HCT116 (cell line): ENCODE data around the gene ZNF784. TPM values are rescaled to one million over a fixed set of nuclear protein-coding genes. Genes with fewer than 3 reads are reported as not detected.

ENCODE experiments used
- ATAC-seq: fragments of 200-7000 bp; cut with Tn5 transposase; 2 replicates; pipeline ENCODE4 v1.9.1; 2020; ENCODE audit warnings: mild to moderate bottlenecking, moderate library complexity
- BruUV-seq: library from RNA; stranded (reverse); fragments of 400-500 nt; replicated peaks from 2 replicates; lab custom pipeline; 2021; lab: Mats Ljungman, UMichigan
- CTCF ChIA-PET: fragments of 300-600 bp; sonication (Branson Sonifier 250); formaldehyde crosslinking; loops from one replicate; lab custom pipeline; 2021; ENCODE audit warnings: antibody characterized with exemption; lab: Charles Lee
- POLR2A ChIA-PET: fragments of 300-600, 350-600 bp; sonication (Branson Sonifier 250); formaldehyde crosslinking; loops from one replicate; lab custom pipeline; 2021; ENCODE audit warnings: antibody characterized with exemption; lab: Charles Lee
- RAD21 ChIA-PET, 2 experiments: fragments of 300-600 bp; sonication (Branson Sonifier 250); formaldehyde crosslinking; loops; one replicate each; lab custom pipeline; 2023; ENCODE audit warnings: low total read pairs in 2 of 2; ENCODE audit not compliant: uncharacterized antibody in 2 of 2, unreplicated experiment in 2 of 2, low non-redundant PET in 1 of 2; lab: Charles Lee
- DNase-seq: peaks from one replicate; pipeline ENCODE4 v3.0.0-alpha.2; 2010; ENCODE audit warnings: low read depth, low spot score
- H2AFZ ChIP-seq: fragments of 200-600 bp; shearing (Covaris generic), sonication (generic); 2 replicates; pipeline ENCODE4 v1.6.1; 2017; ENCODE audit warnings: low read depth, mixed run types, mixed read lengths, antibody characterized with exemption, low read length; ENCODE audit not compliant: poor library complexity, severe bottlenecking
- H3K27ac ChIP-seq: 2 replicates; pipeline ENCODE4 v1.5.1; 2012; ENCODE audit warnings: low read depth, low read length
- H3K27me3 ChIP-seq: fragments of 200-600 bp; sonication (generic); 2 replicates; pipeline ENCODE4 v1.6.1; 2016; ENCODE audit warnings: mixed run types, low read length, mixed read lengths; ENCODE audit not compliant: insufficient read depth
- H3K36me3 ChIP-seq, 2 experiments: fragments of 200-500 bp in 1 of 2; fragments of 200-600 bp in 1 of 2; sonication (Bioruptor generic) in 1 of 2; sonication (generic) in 1 of 2; 2 replicates each; pipeline versions ENCODE4 v1.5.1 to v1.6.1; 2014 to 2016; ENCODE audit warnings: low read length in 2 of 2, inconsistent platforms in 1 of 2, mixed read lengths in 1 of 2, mixed run types in 1 of 2; ENCODE audit not compliant: insufficient read depth in 2 of 2, control insufficient read depth in 1 of 2
- H3K4me1 ChIP-seq, 2 experiments: fragments of 200-600 bp in 1 of 2; sonication (generic) in 1 of 2; 2 replicates each; pipeline versions ENCODE4 v1.5.1 to v1.6.1; 2012 to 2017; ENCODE audit warnings: low read length in 2 of 2, inconsistent platforms in 1 of 2, mild to moderate bottlenecking in 1 of 2, mixed read lengths in 1 of 2, mixed run types in 1 of 2, moderate library complexity in 1 of 2; ENCODE audit not compliant: insufficient read depth in 2 of 2, control insufficient read depth in 1 of 2
- H3K4me2 ChIP-seq: fragments of 200-600 bp; sonication (generic); 2 replicates; pipeline ENCODE4 v1.6.1; 2017; ENCODE audit warnings: mixed run types, low read length, mixed read lengths
- H3K4me3 ChIP-seq, 2 experiments: fragments of 200-600 bp in 1 of 2; sonication (generic) in 1 of 2; replicated peaks in 1 of 2; 2 replicates each; pipeline ENCODE4 v1.5.1; 2011 to 2016; ENCODE audit warnings: low read length in 2 of 2, control low read depth in 1 of 2, low read depth in 1 of 2, mild to moderate bottlenecking in 1 of 2, mixed read lengths in 1 of 2, mixed run types in 1 of 2
- H3K79me2 ChIP-seq: fragments of 200-600 bp; sonication (generic); 2 replicates; pipeline ENCODE4 v1.6.1; 2017; ENCODE audit warnings: mild to moderate bottlenecking, mixed run types, low read length, moderate library complexity, mixed read lengths; ENCODE audit not compliant: insufficient read depth
- H3K9ac ChIP-seq: fragments of 200-600 bp; sonication (generic); 2 replicates; pipeline ENCODE4 v1.6.1; 2016; ENCODE audit warnings: low read length, mixed read lengths
- H3K9me2 ChIP-seq: fragments of 200-600 bp; sonication (generic), shearing (Covaris generic); 2 replicates; pipeline ENCODE4 v1.6.1; 2017; ENCODE audit warnings: mixed run types, mild to moderate bottlenecking, moderate library complexity; ENCODE audit not compliant: insufficient read depth
- H3K9me3 ChIP-seq, 2 experiments: fragments of 200-500 bp in 1 of 2; fragments of 200-600 bp in 1 of 2; sonication (Bioruptor generic) in 1 of 2; sonication (generic) in 1 of 2; 2 replicates each; pipeline ENCODE4 v1.6.1; 2014 to 2017; ENCODE audit warnings: low read length in 2 of 2, mixed read lengths in 2 of 2, inconsistent platforms in 1 of 2, low read depth in 1 of 2, mild to moderate bottlenecking in 1 of 2, mixed run types in 1 of 2, moderate library complexity in 1 of 2; ENCODE audit not compliant: control insufficient read depth in 1 of 2, insufficient read depth in 1 of 2
- H4K20me1 ChIP-seq: fragments of 200-600 bp; sonication (generic), shearing (Covaris generic); 2 replicates; pipeline ENCODE4 v1.6.1; 2017; ENCODE audit warnings: mixed run types, mild to moderate bottlenecking, moderate library complexity; ENCODE audit not compliant: insufficient read depth
- CEBPB ChIP-seq: IDR thresholded peaks from 2 replicates; pipeline ENCODE4 v1.6.1; 2012; ENCODE audit warnings: low read depth
- EGR1 ChIP-seq: IDR thresholded peaks from 2 replicates; pipeline ENCODE4 v1.6.1; 2012; ENCODE audit warnings: low read depth
- MAX ChIP-seq: IDR thresholded peaks from 2 replicates; pipeline ENCODE4 v1.6.1; 2012
- POLR2AphosphoS5 ChIP-seq: IDR thresholded peaks from 2 replicates; pipeline ENCODE4 v1.6.1; 2011; ENCODE audit warnings: mild to moderate bottlenecking, low read depth, low read length, moderate library complexity
- REST ChIP-seq: IDR thresholded peaks from 2 replicates; pipeline ENCODE4 v1.6.1; 2012; ENCODE audit warnings: low read depth
- SIN3A ChIP-seq: IDR thresholded peaks from 2 replicates; pipeline ENCODE4 v1.6.1; 2012; ENCODE audit warnings: low read depth
- SP1 ChIP-seq: IDR thresholded peaks from 2 replicates; pipeline ENCODE4 v1.6.1; 2012; ENCODE audit warnings: low read depth
- ZNF274 ChIP-seq: fragments of 200-500 bp; sonication (Bioruptor generic); IDR thresholded peaks from 2 replicates; pipeline ENCODE4 v1.6.1; 2014; ENCODE audit warnings: mild to moderate bottlenecking, low read depth, low read length, inconsistent platforms
- intact Hi-C: fragments of 100-400 bp; cut with micrococcal nuclease; formaldehyde crosslinking; loops from 2 replicates; pipeline ENCODE4 v1.10.0; 2022
- total RNA-seq: library from RNA; stranded (reverse); gene quantifications from one replicate; pipeline ENCODE4 v1.2.1, GENCODE V29; 2021; ENCODE audit not compliant: unreplicated experiment

ZNF784 gene
- total RNA-seq, 1 experiment from 2014 or later, result 5.3 TPM

DNA sequence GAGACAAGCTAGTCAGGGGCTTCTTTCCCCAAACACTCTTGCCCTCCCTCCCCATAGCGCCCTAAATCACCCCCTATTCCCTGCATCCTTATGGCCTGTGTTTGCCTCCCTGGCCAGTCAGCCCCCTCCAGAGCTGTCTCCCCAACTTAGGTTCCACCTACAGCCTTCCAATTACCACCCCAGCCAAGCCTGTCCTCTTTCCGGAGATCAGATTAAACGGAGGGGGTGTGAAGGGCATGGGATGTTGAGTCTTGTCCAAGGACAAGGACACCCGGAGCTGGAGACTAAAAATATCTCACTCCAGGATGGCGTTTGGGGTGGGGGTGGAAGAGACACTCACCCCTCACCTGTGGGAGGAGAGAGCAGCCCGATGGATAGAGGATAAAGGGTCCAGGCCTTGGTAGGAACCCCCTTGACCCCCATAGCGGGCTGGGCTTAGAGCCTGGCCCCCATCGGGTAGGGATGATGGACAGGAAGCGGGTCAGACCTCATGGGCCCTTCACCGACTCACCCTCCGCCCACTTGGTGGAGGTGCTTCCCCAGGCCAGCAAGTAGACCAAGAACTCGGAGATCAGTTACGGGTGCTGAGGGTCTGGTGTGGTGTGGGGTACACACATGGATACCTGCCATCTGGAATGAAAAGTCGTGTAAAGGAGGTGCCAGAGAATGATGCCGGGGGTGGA is 12.9 kb downstream of the ZNF784 start:
- BruUV-seq, result no TSS peak
- Histone ChIP-seq H3K4me2 (no peak overlapping the region), H3K27me3 (no peaks in the 10 kb centered on the region), H2AFZ (no peak overlapping the region), H3K9me3 (no peaks in the 10 kb centered on the region), H3K4me1 (peaks cover 6 to 7% of the 10 kb centered on the region in 2 experiments), H3K36me3 (peaks cover 6 to 18% of the 10 kb centered on the region in 2 experiments; a peak in 3 of 4 replicates), H3K79me2 (peaks cover 43% of the 10 kb centered on the region), H4K20me1 (no peaks in the 10 kb centered on the region), H3K4me3 (no peak overlapping the region), H3K9ac (no peak overlapping the region), H3K27ac (no peak overlapping the region), H3K9me2 (no peaks in the 10 kb centered on the region)
- DNase-seq (no peak), ATAC-seq (no peak)
- ChIA-PET RAD21 (no interaction called here), POLR2A (no interaction called here), CTCF (no interaction called here)
- intact Hi-C loops, result no loop called here
- no peak for TF ChIP-seq CEBPB
- TF ChIP-seq SP1, result no peak
- TF ChIP-seq ZNF274, result no peak
- TF ChIP-seq REST, result no peak
- no peak for TF ChIP-seq SIN3A
- no peak for TF ChIP-seq MAX
- no peak for TF ChIP-seq POLR2AphosphoS5
- TF ChIP-seq EGR1, result no peak
